ENCODE measurements around the gene CCSER1. TPM values are rescaled to one million over a fixed set of nuclear protein-coding genes. Genes with fewer than 3 reads are reported as not detected.

Gene CCSER1
- total RNA-seq, 1 experiment from 2014 or later: 4.1 TPM

GRCh38 chr4:90127706-90128345 is 632 bp downstream of the CCSER1 start:
- TF ChIP-seq CTCF (IDR thresholded peaks at IDR 0.05; ENCODE audit: insufficient read depth in 1 of 2, low read depth in 1 of 2, low read length in 1 of 2, severe bottlenecking in 1 of 2, unreplicated experiment in 1 of 2): no peak
- H3K9me3 Mint-ChIP-seq (ENCODE audit: unreplicated experiment): no peaks in the 10 kb centered on the region
- BruUV-seq (replicated peaks): no TSS peak
- CTCF ChIA-PET: no interaction called here
- POLR2A ChIA-PET: no interaction called here
- no peaks in the 10 kb centered on the region for H3K4me1 Mint-ChIP-seq (ENCODE audit: low read depth, unreplicated experiment)
- H3K36me3 Mint-ChIP-seq (ENCODE audit: insufficient read depth, unreplicated experiment): peaks cover 16% of the 10 kb centered on the region
- Histone ChIP-seq H3K9me3 (no peaks in the 10 kb centered on the region), H3K27me3 (replicated peaks; ENCODE audit: control insufficient read depth, insufficient read depth, low read length) (no peaks in the 10 kb centered on the region), H3K4me3 (ENCODE audit: low read depth, low read length) (peak overlapping the region; percentile 57), H3K4me1 (0 out of 2 replicates have a peak, but pooled peaks cover 3% of the 10 kb centered on the region), H3K36me3 (ENCODE audit: control insufficient read depth, insufficient read depth, low read length) (no peaks in the 10 kb centered on the region)
- peaks cover 5% of the 10 kb centered on the region for H3K27me3 Mint-ChIP-seq (ENCODE audit: insufficient read depth, unreplicated experiment)
- H3K27ac Mint-ChIP-seq (ENCODE audit: unreplicated experiment): peak overlapping the region; percentile 74
- peak overlapping the region; percentile 86 for H3K4me3 Mint-ChIP-seq (ENCODE audit: unreplicated experiment)
- intact Hi-C loops (cut with micrococcal nuclease; ENCODE audit: unreplicated experiment): loop anchor here (2.0 to 10.0 kb wide), 4 partner anchors 47 to 171 kb away; no protein-coding TSS in a partner anchor
- DNase-seq: peak in 1 of 2 experiments; percentile 32

GRCh38 chr4:90128961-90129495 is 1.8 kb downstream of the CCSER1 start:
- no peak for DNase-seq
- Mint-ChIP-seq H3K4me1 (ENCODE audit: low read depth, unreplicated experiment) (no peaks in the 10 kb centered on the region), H3K4me3 (ENCODE audit: unreplicated experiment) (peak overlapping the region; percentile 86), H3K36me3 (ENCODE audit: insufficient read depth, unreplicated experiment) (peaks cover 16% of the 10 kb centered on the region), H3K27ac (ENCODE audit: unreplicated experiment) (peak overlapping the region; percentile 74), H3K9me3 (ENCODE audit: unreplicated experiment) (no peaks in the 10 kb centered on the region), H3K27me3 (ENCODE audit: insufficient read depth, unreplicated experiment) (peaks cover 2% of the 10 kb centered on the region)
- intact Hi-C loops (cut with micrococcal nuclease; ENCODE audit: unreplicated experiment): loop anchor here (2.0 to 10.0 kb wide), 4 partner anchors 46 to 172 kb away; no protein-coding TSS in a partner anchor
- H3K4me1 ChIP-seq: 0 out of 2 replicates have a peak, but pooled peaks cover 3% of the 10 kb centered on the region
- no peak for TF ChIP-seq CTCF (IDR thresholded peaks at IDR 0.05; ENCODE audit: insufficient read depth in 1 of 2, low read depth in 1 of 2, low read length in 1 of 2, severe bottlenecking in 1 of 2, unreplicated experiment in 1 of 2)
- POLR2A ChIA-PET: no interaction called here
- CTCF ChIA-PET: no interaction called here
- no peaks in the 10 kb centered on the region for H3K27me3 ChIP-seq (replicated peaks; ENCODE audit: control insufficient read depth, insufficient read depth, low read length)
- TSS peak; percentile 54 for BruUV-seq (replicated peaks)
- no peaks in the 10 kb centered on the region for H3K9me3 ChIP-seq
- peak overlapping the region; percentile 57 for H3K4me3 ChIP-seq (ENCODE audit: low read depth, low read length)
- no peaks in the 10 kb centered on the region for H3K36me3 ChIP-seq (ENCODE audit: control insufficient read depth, insufficient read depth, low read length)

GRCh38 chr4:90130076-90130475 is 2.9 kb downstream of the CCSER1 start:
- Mint-ChIP-seq H3K9me3 (ENCODE audit: unreplicated experiment) (no peaks in the 10 kb centered on the region), H3K4me1 (ENCODE audit: low read depth, unreplicated experiment) (no peaks in the 10 kb centered on the region), H3K27ac (ENCODE audit: unreplicated experiment) (no peak overlapping the region), H3K36me3 (ENCODE audit: insufficient read depth, unreplicated experiment) (peaks cover 16% of the 10 kb centered on the region), H3K4me3 (ENCODE audit: unreplicated experiment) (no peak overlapping the region), H3K27me3 (ENCODE audit: insufficient read depth, unreplicated experiment) (peaks cover 2% of the 10 kb centered on the region)
- Histone ChIP-seq H3K27me3 (replicated peaks; ENCODE audit: control insufficient read depth, insufficient read depth, low read length) (no peaks in the 10 kb centered on the region), H3K36me3 (ENCODE audit: control insufficient read depth, insufficient read depth, low read length) (no peaks in the 10 kb centered on the region), H3K4me3 (ENCODE audit: low read depth, low read length) (no peak overlapping the region), H3K4me1 (0 out of 2 replicates have a peak, but pooled peaks cover 3% of the 10 kb centered on the region), H3K9me3 (no peaks in the 10 kb centered on the region)
- ChIA-PET CTCF (no interaction called here), POLR2A (no interaction called here)
- intact Hi-C loops (cut with micrococcal nuclease; ENCODE audit: unreplicated experiment): no loop called here
- DNase-seq: no peak
- BruUV-seq (replicated peaks): no TSS peak
- no peak for TF ChIP-seq CTCF (IDR thresholded peaks at IDR 0.05; ENCODE audit: insufficient read depth in 1 of 2, low read depth in 1 of 2, low read length in 1 of 2, severe bottlenecking in 1 of 2, unreplicated experiment in 1 of 2)

Data from Caco-2 (cell line).